Measurements from ENCODE around the gene INTS11. TPM values are rescaled to one million over a fixed set of nuclear protein-coding genes. Genes with fewer than 3 reads are reported as not detected.

The INTS11 gene
- total and polyA plus RNA-seq, 9 of the 15 experiments (the other 6 are each of a cell fraction or from before 2014, with no cell fraction given): 3.6 to 183 (median 110) TPM

DNA sequence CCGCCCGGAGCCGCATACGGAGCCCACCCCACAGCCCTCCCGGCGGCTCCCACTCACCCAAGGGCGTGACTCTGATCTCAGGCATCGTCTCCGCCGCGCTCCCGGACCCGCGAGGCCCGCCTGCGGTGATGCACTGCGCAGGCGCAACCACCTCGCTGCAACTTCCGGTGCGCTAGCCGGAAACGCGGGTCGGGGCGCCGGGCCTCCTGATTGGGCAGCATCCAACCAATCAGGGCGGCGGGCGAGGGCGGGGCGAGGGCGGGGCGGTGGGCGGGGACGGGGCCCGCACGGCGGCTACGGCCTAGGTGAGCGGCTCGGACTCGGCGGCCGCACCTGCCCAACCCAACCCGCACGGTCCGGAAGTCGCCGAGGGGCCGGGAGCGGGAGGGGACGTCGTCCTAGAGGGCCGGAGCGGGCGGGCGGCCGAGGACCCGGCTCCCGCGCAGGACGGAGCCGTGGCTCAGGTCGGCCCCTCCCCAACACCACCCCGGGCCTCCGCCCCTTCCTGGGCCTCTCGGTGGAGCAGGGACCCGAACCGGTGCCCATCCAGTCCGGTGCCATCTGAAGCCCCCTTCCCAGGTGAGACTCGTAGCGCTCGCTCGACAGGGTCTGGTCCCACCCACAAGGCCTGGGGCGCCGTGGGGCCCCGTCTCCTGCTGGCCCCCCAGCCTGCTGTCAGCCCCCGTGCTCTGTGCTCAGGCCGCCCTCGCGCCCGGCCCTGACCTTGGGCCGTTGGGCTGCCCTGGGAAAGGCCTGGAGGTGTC lies at the start of gene INTS11, which contains the start of gene CPTP (continued):
- 0 out of 4 replicates have a peak, but pooled peaks of 1 of the 2 experiments have one; percentile 3 for TF ChIP-seq RAD21 (CRISPR knock-in tag; conservative IDR thresholded peaks at IDR 0.05 in 1 of 2, IDR thresholded peaks at IDR 0.05 in 1 of 2)
- TF ChIP-seq KLF6 (CRISPR knock-in tag; IDR thresholded peaks at IDR 0.05; ENCODE audit: borderline replicate concordance): no peak

DNA sequence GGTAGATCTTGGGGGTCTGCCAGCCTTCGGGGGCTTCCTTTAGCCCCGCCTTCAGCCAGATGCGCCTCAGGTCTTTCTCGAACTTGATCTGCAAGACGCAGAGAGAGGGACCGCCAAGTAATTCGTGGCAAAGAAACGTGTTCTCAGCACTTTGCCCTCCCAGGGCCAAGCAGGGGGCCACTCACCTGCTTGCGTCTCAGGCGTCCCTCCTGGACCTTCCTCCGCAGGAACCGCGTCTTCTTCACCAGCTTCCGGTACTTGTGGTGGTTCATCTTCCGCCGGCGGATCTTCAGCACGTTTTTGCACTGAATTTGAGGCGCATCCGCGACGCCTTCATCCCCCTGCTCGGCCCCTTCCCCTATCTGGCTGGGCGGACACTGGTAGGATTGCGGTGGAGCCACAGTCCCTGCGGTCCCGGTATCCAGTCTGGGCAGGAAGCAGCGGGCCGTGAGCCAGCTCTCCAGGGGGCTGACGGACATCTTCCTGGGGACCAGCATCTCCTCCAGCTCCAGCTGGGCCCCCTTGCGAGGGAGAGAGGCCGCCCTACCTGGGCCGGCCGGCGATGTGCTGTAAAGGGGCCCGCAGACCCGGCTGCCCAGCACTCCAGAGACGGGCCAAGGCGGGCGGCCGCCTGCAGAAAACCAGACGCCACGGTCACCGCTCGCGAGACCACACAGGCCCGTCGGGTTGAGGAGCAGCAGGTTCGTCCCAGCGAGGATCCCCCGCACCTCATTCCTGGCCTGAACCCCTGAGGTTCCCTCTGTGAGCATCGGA lies 49.5 kb upstream of the INTS11 start:
- H3K9me3 ChIP-seq (replicated peaks; ENCODE audit: control insufficient read depth, insufficient read depth, low read depth, low read length): no peaks in the 10 kb centered on the region
- H2AFZ ChIP-seq (ENCODE audit: low read depth, low read length): no peak overlapping the region
- peak in 1 of 4 experiments; percentile 54 for DNase-seq (ENCODE audit: extremely low read depth in 1 of 4, low spot score in 3 of 4)
- WGBS (ENCODE audit: insufficient coverage, low coverage, missing lambda C conversion rate): 38% methylated on average over 49 of the region's 52 CpGs
- no peak for FAIRE-seq
- H3K4me2 ChIP-seq (ENCODE audit: insufficient read depth, low read length): peak overlapping the region; percentile 89
- H3K27me3 ChIP-seq (ENCODE audit: control insufficient read depth in 2 of 2, insufficient read depth in 2 of 2, low read length in 2 of 2): no peaks in the 10 kb centered on the region
- H3K4me3 ChIP-seq: peak overlapping the region; percentile 100
- peaks cover 6% of the 10 kb centered on the region for H3K9me1 ChIP-seq (ENCODE audit: control insufficient read depth, insufficient read depth, low read length)
- H4K20me1 ChIP-seq (replicated peaks; ENCODE audit: control insufficient read depth, insufficient read depth, low read length): peaks cover 7% of the 10 kb centered on the region; the same call in 1 of the 2 replicates
- H3K27ac ChIP-seq (ENCODE audit: extremely low read depth, low read depth, low read length): peak overlapping the region; percentile 97
- H3K36me3 ChIP-seq (ENCODE audit: control insufficient read depth, insufficient read depth, low read length): peaks cover 26% of the 10 kb centered on the region
- no peak for ATAC-seq
- ChIA-PET CTCF (ENCODE audit: low intra/inter-chr PET ratio) (interaction anchor here (1.5 kb wide), 1 partner anchor 25 kb away, joined by 5 read pairs; the partner anchor contains the start of gene DVL1), POLR2A (interaction anchor here (0.6 to 4.2 kb wide), 9 partner anchors 13 to 865 kb away, joined by 3 to 54 read pairs (median 5); partner anchors contain the start of gene CCNL2)
- peak overlapping the region; percentile 99 for H3K9ac ChIP-seq (ENCODE audit: insufficient read depth in 1 of 2, low read depth in 2 of 2, low read length in 2 of 2)
- intact Hi-C loops (cut with micrococcal nuclease): loop anchor here (2.0 to 10.0 kb wide), 2 partner anchors 23 to 131 kb away; no protein-coding TSS in a partner anchor
- peaks cover 31% of the 10 kb centered on the region for H3K79me2 ChIP-seq (ENCODE audit: control insufficient read depth, insufficient read depth, low read length)
- peaks cover 16 to 59% of the 10 kb centered on the region in 2 experiments for H3K4me1 ChIP-seq (replicated peaks in 1 of 2; ENCODE audit: control insufficient read depth in 2 of 2, insufficient read depth in 2 of 2, low read length in 2 of 2)
- in situ Hi-C loops (cut with MboI): no loop called here
- TSS peak; percentile 75 for BruUV-seq (replicated peaks)
- no peak for TF ChIP-seq HNRNPUL1 (IDR thresholded peaks at IDR 0.05; ENCODE audit: low read length)
- peak; percentile 31 for TF ChIP-seq CHD1 (IDR thresholded peaks at IDR 0.05; ENCODE audit: low read length)
- TF ChIP-seq, protein P1, sequence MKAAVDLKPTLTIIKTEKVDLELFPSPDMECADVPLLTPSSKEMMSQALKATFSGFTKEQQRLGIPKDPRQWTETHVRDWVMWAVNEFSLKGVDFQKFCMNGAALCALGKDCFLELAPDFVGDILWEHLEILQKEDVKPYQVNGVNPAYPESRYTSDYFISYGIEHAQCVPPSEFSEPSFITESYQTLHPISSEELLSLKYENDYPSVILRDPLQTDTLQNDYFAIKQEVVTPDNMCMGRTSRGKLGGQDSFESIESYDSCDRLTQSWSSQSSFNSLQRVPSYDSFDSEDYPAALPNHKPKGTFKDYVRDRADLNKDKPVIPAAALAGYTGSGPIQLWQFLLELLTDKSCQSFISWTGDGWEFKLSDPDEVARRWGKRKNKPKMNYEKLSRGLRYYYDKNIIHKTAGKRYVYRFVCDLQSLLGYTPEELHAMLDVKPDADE (conservative IDR thresholded peaks at IDR 0.05; ENCODE audit: control insufficient read depth, low read depth, low read length): peak; percentile 43; the same call in 1 of the 2 replicates
- TF ChIP-seq, protein P2, sequence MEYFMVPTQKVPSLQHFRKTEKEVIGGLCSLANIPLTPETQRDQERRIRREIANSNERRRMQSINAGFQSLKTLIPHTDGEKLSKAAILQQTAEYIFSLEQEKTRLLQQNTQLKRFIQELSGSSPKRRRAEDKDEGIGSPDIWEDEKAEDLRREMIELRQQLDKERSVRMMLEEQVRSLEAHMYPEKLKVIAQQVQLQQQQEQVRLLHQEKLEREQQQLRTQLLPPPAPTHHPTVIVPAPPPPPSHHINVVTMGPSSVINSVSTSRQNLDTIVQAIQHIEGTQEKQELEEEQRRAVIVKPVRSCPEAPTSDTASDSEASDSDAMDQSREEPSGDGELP (CRISPR knock-in tag; IDR thresholded peaks at IDR 0.05; ENCODE audit: borderline replicate concordance): peak; percentile 30; the same call in 1 of the 2 replicates
- TF ChIP-seq, protein P3, sequence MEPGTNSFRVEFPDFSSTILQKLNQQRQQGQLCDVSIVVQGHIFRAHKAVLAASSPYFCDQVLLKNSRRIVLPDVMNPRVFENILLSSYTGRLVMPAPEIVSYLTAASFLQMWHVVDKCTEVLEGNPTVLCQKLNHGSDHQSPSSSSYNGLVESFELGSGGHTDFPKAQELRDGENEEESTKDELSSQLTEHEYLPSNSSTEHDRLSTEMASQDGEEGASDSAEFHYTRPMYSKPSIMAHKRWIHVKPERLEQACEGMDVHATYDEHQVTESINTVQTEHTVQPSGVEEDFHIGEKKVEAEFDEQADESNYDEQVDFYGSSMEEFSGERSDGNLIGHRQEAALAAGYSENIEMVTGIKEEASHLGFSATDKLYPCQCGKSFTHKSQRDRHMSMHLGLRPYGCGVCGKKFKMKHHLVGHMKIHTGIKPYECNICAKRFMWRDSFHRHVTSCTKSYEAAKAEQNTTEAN (CRISPR knock-in tag; IDR thresholded peaks at IDR 0.05): 0 out of 2 replicates have a peak, but pooled peaks have one; percentile 47
- TF ChIP-seq, protein P4, sequence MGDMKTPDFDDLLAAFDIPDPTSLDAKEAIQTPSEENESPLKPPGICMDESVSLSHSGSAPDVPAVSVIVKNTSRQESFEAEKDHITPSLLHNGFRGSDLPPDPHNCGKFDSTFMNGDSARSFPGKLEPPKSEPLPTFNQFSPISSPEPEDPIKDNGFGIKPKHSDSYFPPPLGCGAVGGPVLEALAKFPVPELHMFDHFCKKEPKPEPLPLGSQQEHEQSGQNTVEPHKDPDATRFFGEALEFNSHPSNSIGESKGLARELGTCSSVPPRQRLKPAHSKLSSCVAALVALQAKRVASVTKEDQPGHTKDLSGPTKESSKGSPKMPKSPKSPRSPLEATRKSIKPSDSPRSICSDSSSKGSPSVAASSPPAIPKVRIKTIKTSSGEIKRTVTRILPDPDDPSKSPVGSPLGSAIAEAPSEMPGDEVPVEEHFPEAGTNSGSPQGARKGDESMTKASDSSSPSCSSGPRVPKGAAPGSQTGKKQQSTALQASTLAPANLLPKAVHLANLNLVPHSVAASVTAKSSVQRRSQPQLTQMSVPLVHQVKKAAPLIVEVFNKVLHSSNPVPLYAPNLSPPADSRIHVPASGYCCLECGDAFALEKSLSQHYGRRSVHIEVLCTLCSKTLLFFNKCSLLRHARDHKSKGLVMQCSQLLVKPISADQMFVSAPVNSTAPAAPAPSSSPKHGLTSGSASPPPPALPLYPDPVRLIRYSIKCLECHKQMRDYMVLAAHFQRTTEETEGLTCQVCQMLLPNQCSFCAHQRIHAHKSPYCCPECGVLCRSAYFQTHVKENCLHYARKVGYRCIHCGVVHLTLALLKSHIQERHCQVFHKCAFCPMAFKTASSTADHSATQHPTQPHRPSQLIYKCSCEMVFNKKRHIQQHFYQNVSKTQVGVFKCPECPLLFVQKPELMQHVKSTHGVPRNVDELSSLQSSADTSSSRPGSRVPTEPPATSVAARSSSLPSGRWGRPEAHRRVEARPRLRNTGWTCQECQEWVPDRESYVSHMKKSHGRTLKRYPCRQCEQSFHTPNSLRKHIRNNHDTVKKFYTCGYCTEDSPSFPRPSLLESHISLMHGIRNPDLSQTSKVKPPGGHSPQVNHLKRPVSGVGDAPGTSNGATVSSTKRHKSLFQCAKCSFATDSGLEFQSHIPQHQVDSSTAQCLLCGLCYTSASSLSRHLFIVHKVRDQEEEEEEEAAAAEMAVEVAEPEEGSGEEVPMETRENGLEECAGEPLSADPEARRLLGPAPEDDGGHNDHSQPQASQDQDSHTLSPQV (IDR thresholded peaks at IDR 0.05): no peak

Measured in K562 (cell line).